PC-3 (cell line): Measurements from ENCODE around the gene GPR183. TPM values are rescaled to one million over a fixed set of nuclear protein-coding genes. Genes with fewer than 3 reads are reported as not detected.

Experiments used
- ATAC-seq: fragments of 200-7000 bp; cut with Tn5 transposase; 2 replicates; pipeline ENCODE4 v1.9.1; 2020; ENCODE audit warnings: mild to moderate bottlenecking, moderate library complexity
- BruUV-seq: library from RNA; stranded (reverse); fragments of 400-500 nt; replicated peaks from 2 replicates; lab custom pipeline; 2021; lab: Mats Ljungman, UMichigan
- CTCF ChIA-PET: fragments of 300-600 bp; sonication (Branson Sonifier 250); formaldehyde crosslinking; loops from one replicate; lab custom pipeline; 2022; ENCODE audit warnings: antibody characterized with exemption; lab: Charles Lee
- POLR2A ChIA-PET: fragments of 300-600 bp; sonication (Branson Sonifier 250); formaldehyde crosslinking; loops from one replicate; lab custom pipeline; 2022; ENCODE audit warnings: antibody characterized with exemption; ENCODE audit not compliant: unreplicated experiment; lab: Charles Lee
- DNase-seq: peaks from one replicate; pipeline ENCODE4 v3.0.0-alpha.2; 2015
- H2AFZ ChIP-seq: fragments of 300-600 bp; sonication (generic); 2 replicates; pipeline ENCODE4 v1.6.0; 2016; ENCODE audit warnings: antibody characterized with exemption, low read length
- H3F3A ChIP-seq: fragments of 300-600 bp; sonication (generic); one replicate; pipeline ENCODE4 v1.6.0; 2017; ENCODE audit warnings: antibody characterized with exemption, low read length, control low read depth, mild to moderate bottlenecking; ENCODE audit not compliant: unreplicated experiment
- H3K27ac ChIP-seq: fragments of 300-600 bp; sonication (generic); 2 replicates; pipeline ENCODE4 v1.5.1; 2016; ENCODE audit warnings: mild to moderate bottlenecking, low read length
- H3K27me3 ChIP-seq: fragments of 300-600 bp; sonication (generic); 2 replicates; pipeline ENCODE4 v1.6.1; 2016; ENCODE audit warnings: low read length, mixed read lengths
- H3K36me3 ChIP-seq: fragments of 300-600 bp; sonication (generic); 2 replicates; pipeline ENCODE4 v1.6.1; 2016; ENCODE audit warnings: low read depth, mixed run types, low read length, mixed read lengths
- H3K4me1 ChIP-seq: fragments of 300-600 bp; sonication (generic); 2 replicates; pipeline ENCODE4 v1.5.1; 2016; ENCODE audit warnings: low read length; ENCODE audit not compliant: insufficient read depth
- H3K4me2 ChIP-seq: fragments of 300-600 bp; sonication (generic); 2 replicates; pipeline ENCODE4 v1.6.0; 2016; ENCODE audit warnings: low read length
- H3K4me3 ChIP-seq: fragments of 300-600 bp; sonication (generic); 2 replicates; pipeline ENCODE4 v1.5.1; 2016; ENCODE audit warnings: mild to moderate bottlenecking, low read length, mixed read lengths
- H3K79me2 ChIP-seq: fragments of 300-600 bp; sonication (generic); 2 replicates; pipeline ENCODE4 v1.6.1; 2017; ENCODE audit warnings: low read length, mixed read lengths
- H3K9ac ChIP-seq: fragments of 300-600 bp; sonication (generic); 2 replicates; pipeline ENCODE4 v1.6.0; 2016; ENCODE audit warnings: mild to moderate bottlenecking, low read length
- H3K9me2 ChIP-seq: fragments of 300-600 bp; sonication (generic); replicated peaks from 2 replicates; pipeline ENCODE4 v1.6.1; 2016; ENCODE audit warnings: mixed run types, low read length, mixed read lengths
- H3K9me3 ChIP-seq: fragments of 300-600 bp; sonication (generic); 2 replicates; pipeline ENCODE4 v1.6.1; 2016; ENCODE audit warnings: low read length, mixed read lengths
- H4K20me1 ChIP-seq: fragments of 300-600 bp; sonication (generic); 2 replicates; pipeline ENCODE4 v1.6.1; 2016; ENCODE audit warnings: low read length, mixed read lengths
- CTCF ChIP-seq: fragments of 300-600 bp; sonication (generic); conservative IDR thresholded peaks from 2 replicates; pipeline ENCODE4 v1.5.1; 2017; ENCODE audit warnings: antibody characterized with exemption, low read depth, mild to moderate bottlenecking, low read length
- EZH2 ChIP-seq: fragments of 300-600 bp; sonication (generic); IDR thresholded peaks from one replicate; pipeline ENCODE4 v1.6.1; 2017; ENCODE audit warnings: antibody characterized with exemption, mild to moderate bottlenecking, low read length; ENCODE audit not compliant: unreplicated experiment
- EZH2phosphoT487 ChIP-seq: fragments of 300-600 bp; sonication (generic); IDR thresholded peaks from 2 replicates; pipeline ENCODE4 v1.6.1; 2018; ENCODE audit warnings: mild to moderate bottlenecking, antibody characterized with exemption, low read length, borderline replicate concordance
- intact Hi-C: fragments of 100-400 bp; cut with micrococcal nuclease; formaldehyde crosslinking; loops from 2 replicates; pipeline ENCODE4 v1.9.0; 2023
- total RNA-seq: library from RNA; depleted of rRNA; stranded (reverse); fragments of >200 nt; gene quantifications from 2 replicates; pipeline ENCODE4 v1.2.3, GENCODE V29; 2014

GPR183 gene
- total RNA-seq, 1 experiment from 2014 or later, result not detected

DNA sequence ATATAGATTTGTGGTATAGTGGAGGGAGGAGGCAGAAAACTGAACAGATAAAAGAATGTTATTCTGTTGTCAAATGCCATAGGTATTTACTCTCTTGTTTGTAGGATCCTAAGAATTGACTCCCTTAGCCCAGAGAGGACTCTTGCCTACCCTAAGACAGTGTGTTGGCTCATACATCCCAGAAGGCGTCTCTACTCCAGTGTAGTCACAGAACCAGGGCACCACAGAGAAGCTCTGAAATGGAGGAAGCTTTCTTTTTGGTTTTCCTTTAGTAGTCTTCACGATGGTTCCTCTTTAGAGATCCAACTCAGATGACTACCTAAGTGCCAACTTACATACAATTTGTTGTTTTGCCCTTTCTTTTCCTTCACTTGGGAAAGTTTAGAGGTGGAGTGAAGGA is 14.0 kb downstream of the GPR183 start:
- POLR2A ChIA-PET, result no interaction called here
- BruUV-seq, result no TSS peak
- intact Hi-C loops, result no loop called here

DNA sequence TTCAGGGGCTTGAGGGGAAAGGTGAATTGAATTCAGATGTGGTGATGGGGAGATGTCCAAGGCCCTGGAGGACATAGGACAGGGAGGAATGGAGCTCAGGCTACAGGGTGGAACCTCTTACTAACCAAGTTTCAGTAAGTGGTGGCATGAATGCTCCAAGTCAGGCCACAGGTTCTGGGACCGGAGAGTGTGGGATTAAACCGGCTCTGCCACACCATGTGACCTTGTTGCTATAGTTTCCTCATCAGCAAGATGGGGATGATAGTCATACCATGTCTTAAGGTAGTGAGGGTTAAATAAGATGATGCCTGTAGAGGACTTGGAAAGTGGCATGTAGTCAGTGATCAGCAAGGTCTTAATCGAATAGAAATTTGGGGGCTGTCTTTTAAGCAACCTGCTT is 16.3 kb downstream of the GPR183 start:
- TF ChIP-seq CTCF (no peak), EZH2phosphoT487 (no peak), EZH2 (no peak)
- H3K4me1 ChIP-seq, result no peaks in the 10 kb centered on the region
- H3K27me3 ChIP-seq, result no peaks in the 10 kb centered on the region
- H3K4me3 ChIP-seq, result no peak overlapping the region
- H3F3A ChIP-seq, result no peaks in the 10 kb centered on the region
- intact Hi-C loops, result no loop called here
- H3K9me2 ChIP-seq, result no peaks in the 10 kb centered on the region
- no peaks in the 10 kb centered on the region for H3K79me2 ChIP-seq
- H3K9me3 ChIP-seq, result no peaks in the 10 kb centered on the region
- no peak overlapping the region for H3K27ac ChIP-seq
- no peak for ATAC-seq
- POLR2A ChIA-PET, result no interaction called here
- no TSS peak for BruUV-seq
- DNase-seq, result no peak
- H3K36me3 ChIP-seq, result no peaks in the 10 kb centered on the region
- no peak overlapping the region for H3K9ac ChIP-seq
- no peak overlapping the region for H2AFZ ChIP-seq
- no peaks in the 10 kb centered on the region for H4K20me1 ChIP-seq
- CTCF ChIA-PET, result no interaction called here
- H3K4me2 ChIP-seq, result no peak overlapping the region

More for the DNA sequence above, 14.0 kb downstream of the GPR183 start:
- H3K9ac ChIP-seq, result no peak overlapping the region
- no peaks in the 10 kb centered on the region for H3K9me3 ChIP-seq
- no peaks in the 10 kb centered on the region for H3F3A ChIP-seq
- no peaks in the 10 kb centered on the region for H3K36me3 ChIP-seq
- H3K9me2 ChIP-seq, result no peaks in the 10 kb centered on the region
- ATAC-seq (no peak), DNase-seq (no peak)
- no peak overlapping the region for H3K4me2 ChIP-seq
- no peaks in the 10 kb centered on the region for H3K27me3 ChIP-seq
- H4K20me1 ChIP-seq, result no peaks in the 10 kb centered on the region
- H3K4me1 ChIP-seq, result no peaks in the 10 kb centered on the region
- H3K79me2 ChIP-seq, result no peaks in the 10 kb centered on the region
- CTCF ChIA-PET, result no interaction called here
- no peak overlapping the region for H2AFZ ChIP-seq
- H3K4me3 ChIP-seq, result no peak overlapping the region
- H3K27ac ChIP-seq, result no peak overlapping the region
- TF ChIP-seq EZH2phosphoT487, result no peak
- TF ChIP-seq EZH2, result no peak
- TF ChIP-seq CTCF, result no peak

DNA sequence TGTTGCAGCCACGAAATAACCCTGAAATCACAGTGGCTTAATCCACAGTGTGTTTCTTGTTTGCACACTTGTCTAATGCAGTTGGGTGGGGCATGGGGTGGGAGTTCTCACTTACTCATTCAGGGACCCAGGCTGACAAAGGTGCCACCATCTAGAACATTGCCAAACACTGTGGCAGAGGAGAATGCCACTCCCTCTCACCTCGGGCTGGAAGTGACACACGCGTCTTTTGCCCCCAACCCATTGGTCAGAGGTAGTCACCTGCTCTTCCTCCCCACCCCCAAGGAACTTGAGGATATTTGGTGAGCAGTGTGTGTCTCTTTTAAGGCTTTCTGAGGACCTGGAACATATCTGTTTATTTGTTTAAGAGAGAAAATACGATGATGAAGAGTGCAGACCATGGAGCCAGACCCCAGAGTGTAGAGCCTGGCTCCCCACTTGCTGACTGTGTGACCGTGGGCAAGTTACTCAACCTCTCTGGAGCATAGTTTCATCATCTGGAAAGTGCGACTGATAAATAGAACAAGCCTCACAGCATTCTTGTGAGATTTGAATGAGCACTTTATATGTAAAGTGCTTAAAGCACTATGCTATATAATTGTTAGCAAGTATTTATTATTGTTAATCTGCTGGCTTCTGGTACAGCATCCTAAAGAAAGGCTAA is 17.4 kb downstream of the GPR183 start:
- H3K27ac ChIP-seq, result no peak overlapping the region
- no peaks in the 10 kb centered on the region for H3F3A ChIP-seq
- H2AFZ ChIP-seq, result no peak overlapping the region
- H3K4me2 ChIP-seq, result no peak overlapping the region
- H4K20me1 ChIP-seq, result no peaks in the 10 kb centered on the region
- no peak for TF ChIP-seq EZH2phosphoT487
- no peak for TF ChIP-seq EZH2
- no peak for TF ChIP-seq CTCF
- H3K9me3 ChIP-seq, result no peaks in the 10 kb centered on the region
- no peak for ATAC-seq
- DNase-seq, result no peak
- no peaks in the 10 kb centered on the region for H3K36me3 ChIP-seq
- no peaks in the 10 kb centered on the region for H3K9me2 ChIP-seq
- H3K9ac ChIP-seq, result no peak overlapping the region
- BruUV-seq, result no TSS peak
- no peaks in the 10 kb centered on the region for H3K27me3 ChIP-seq
- ChIA-PET POLR2A (no interaction called here), CTCF (no interaction called here)
- H3K79me2 ChIP-seq, result no peaks in the 10 kb centered on the region
- no peaks in the 10 kb centered on the region for H3K4me1 ChIP-seq
- H3K4me3 ChIP-seq, result no peak overlapping the region
- intact Hi-C loops, result no loop called here
